Activated B cell treated with CpG ODN at 0.5 μM for 24 hours (primary cell): Measurements from ENCODE around the gene FMN1. TPM values are rescaled to one million over a fixed set of nuclear protein-coding genes. Genes with fewer than 3 reads are reported as not detected.
A peak's percentile ranks its signal among the peaks of the same experiment; 100 is the strongest.

Source experiments
- ATAC-seq: fragments of 200-7000 bp; cut with Tn5 transposase; one replicate; pipeline ENCODE4 v1.10.0; 2021; ENCODE audit warnings: low read depth, mild to moderate bottlenecking, moderate library complexity
- CTCF ChIA-PET: fragments of 350-600 bp; sonication (Branson Sonifier 250); formaldehyde crosslinking; loops from one replicate; lab custom pipeline; 2021; ENCODE audit warnings: antibody characterized with exemption; lab: Charles Lee
- POLR2A ChIA-PET: fragments of 350-600 bp; sonication (Branson Sonifier 250); formaldehyde crosslinking; loops from one replicate; lab custom pipeline; 2021; ENCODE audit warnings: antibody characterized with exemption; lab: Charles Lee
- DNase-seq: peaks from one replicate; pipeline ENCODE4 v3.0.0; 2022
- H3K27ac Mint-ChIP-seq: one replicate; pipeline ENCODE4 v1.8.0; 2020; ENCODE audit warnings: mixed read lengths
- H3K27me3 Mint-ChIP-seq: one replicate; pipeline ENCODE4 v1.8.0; 2021; ENCODE audit warnings: mixed read lengths
- H3K36me3 Mint-ChIP-seq: one replicate; pipeline ENCODE4 v1.8.0; 2021; ENCODE audit warnings: low read depth, mixed read lengths
- H3K4me1 Mint-ChIP-seq: one replicate; pipeline ENCODE4 v1.8.0; 2021; ENCODE audit warnings: mixed read lengths
- H3K4me3 Mint-ChIP-seq: one replicate; pipeline ENCODE4 v1.8.0; 2020; ENCODE audit warnings: mild to moderate bottlenecking, mixed read lengths
- H3K9me3 Mint-ChIP-seq: one replicate; pipeline ENCODE4 v1.8.0; 2020; ENCODE audit warnings: mixed read lengths
- intact Hi-C: fragments of 100-400 bp; cut with micrococcal nuclease; formaldehyde crosslinking; loops from one replicate; pipeline ENCODE4 v1.15.1; 2024
- total RNA-seq: library from RNA; stranded (reverse); gene quantifications from 2 replicates; pipeline ENCODE4 v1.2.3, GENCODE V29; 2022
- TF ChIP-seq, protein P1 (sequence below): fragments of 200-600 bp; IDR thresholded peaks from one replicate; pipeline ENCODE4 v1.8.0; 2022; ENCODE audit warnings: antibody characterized with exemption, mild to moderate bottlenecking

FMN1 gene
- total RNA-seq, 1 donor from 2014 or later, result 0.80 TPM

DNA sequence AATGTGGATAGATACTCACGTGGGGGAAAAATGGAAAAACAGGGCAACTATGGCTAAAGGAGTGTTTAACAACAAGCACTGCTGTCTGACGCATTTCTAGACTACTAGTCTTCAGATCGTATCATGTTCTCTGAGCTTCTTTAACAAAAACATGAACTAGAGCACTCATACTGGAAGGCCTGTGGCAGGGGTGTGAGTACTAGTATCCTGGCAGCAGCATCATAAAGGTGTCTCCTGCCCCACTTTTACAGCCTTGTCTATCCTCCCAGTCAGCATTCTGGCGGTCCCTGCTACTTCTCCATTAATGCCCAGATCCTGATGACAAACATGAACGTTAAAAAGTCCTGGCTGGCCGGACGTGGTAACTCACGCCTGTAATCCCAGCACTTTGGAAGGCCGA is 4.0 kb downstream of the FMN1 start:
- DNase-seq (no peak), ATAC-seq (no peak)
- Mint-ChIP-seq H3K27me3 (peaks cover 18% of the 10 kb centered on the region), H3K36me3 (no peaks in the 10 kb centered on the region), H3K4me3 (no peak overlapping the region), H3K4me1 (peaks cover 50% of the 10 kb centered on the region), H3K9me3 (no peaks in the 10 kb centered on the region), H3K27ac (no peak overlapping the region)
- POLR2A ChIA-PET, result no interaction called here
- intact Hi-C loops, result loop anchor here (10.0 kb wide), 1 partner anchor 844 kb away; the partner anchor contains the start of gene AVEN
- CTCF ChIA-PET, result no interaction called here
- TF ChIP-seq, protein P1, sequence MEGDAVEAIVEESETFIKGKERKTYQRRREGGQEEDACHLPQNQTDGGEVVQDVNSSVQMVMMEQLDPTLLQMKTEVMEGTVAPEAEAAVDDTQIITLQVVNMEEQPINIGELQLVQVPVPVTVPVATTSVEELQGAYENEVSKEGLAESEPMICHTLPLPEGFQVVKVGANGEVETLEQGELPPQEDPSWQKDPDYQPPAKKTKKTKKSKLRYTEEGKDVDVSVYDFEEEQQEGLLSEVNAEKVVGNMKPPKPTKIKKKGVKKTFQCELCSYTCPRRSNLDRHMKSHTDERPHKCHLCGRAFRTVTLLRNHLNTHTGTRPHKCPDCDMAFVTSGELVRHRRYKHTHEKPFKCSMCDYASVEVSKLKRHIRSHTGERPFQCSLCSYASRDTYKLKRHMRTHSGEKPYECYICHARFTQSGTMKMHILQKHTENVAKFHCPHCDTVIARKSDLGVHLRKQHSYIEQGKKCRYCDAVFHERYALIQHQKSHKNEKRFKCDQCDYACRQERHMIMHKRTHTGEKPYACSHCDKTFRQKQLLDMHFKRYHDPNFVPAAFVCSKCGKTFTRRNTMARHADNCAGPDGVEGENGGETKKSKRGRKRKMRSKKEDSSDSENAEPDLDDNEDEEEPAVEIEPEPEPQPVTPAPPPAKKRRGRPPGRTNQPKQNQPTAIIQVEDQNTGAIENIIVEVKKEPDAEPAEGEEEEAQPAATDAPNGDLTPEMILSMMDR, result no peak

DNA sequence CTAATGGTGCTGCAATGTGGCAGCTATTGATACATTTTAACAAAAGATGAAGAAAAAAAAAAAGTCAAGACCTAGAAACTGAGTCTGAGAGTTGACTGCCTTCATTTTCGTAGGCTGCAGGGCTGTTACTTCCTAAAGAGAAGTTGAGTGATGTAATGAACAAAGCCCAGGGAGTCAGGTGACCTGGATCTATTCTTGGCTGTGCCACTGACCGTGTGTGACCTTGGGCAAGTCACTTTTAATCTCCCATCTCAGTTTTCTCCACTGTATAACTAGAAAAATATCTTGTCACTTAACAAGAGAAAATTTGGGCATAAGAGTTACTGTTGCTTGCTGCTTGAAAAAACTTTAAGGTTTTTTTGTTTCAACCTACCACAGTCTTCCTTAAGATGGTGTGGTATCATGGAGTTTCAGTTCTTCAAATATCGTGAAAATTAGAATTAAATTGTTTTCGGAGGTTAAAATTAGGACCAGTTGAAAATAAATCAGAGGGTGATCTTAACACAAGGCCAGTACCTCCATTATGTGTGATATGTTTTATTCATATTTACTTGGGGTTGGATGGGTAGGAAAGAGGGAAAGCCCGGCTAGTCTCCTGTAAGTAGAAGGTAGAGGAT is 5.8 kb downstream of the FMN1 start:
- peak overlapping the region; percentile 25 for H3K27ac Mint-ChIP-seq
- peak overlapping the region; percentile 8 for H3K4me3 Mint-ChIP-seq
- ATAC-seq, result peak; percentile 52

DNA sequence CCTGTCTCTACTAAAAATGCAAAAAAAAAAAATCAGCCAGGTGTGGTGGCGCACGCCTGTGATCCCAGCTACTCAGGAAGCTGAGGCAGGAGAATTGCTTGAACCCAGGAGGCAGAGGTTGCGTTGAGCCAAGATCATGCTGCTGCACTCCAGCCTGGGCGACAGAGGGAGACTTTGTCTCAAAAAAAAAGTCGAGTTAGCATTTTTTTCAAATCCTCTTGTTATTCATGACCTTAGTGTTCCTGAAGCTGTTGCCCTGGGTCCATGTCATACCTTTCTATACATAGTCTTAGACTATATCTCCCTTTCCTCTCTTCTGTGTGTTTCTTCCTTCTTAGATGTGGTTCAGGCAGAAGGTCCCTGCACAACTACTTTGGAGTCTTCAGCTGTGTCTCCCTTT is 6.4 kb downstream of the FMN1 start:
- TF ChIP-seq, protein P1, result no peak
- ChIA-PET POLR2A (no interaction called here), CTCF (no interaction called here)
- ATAC-seq (no peak), DNase-seq (no peak)
- intact Hi-C loops, result no loop called here
- Mint-ChIP-seq H3K27ac (no peak overlapping the region), H3K27me3 (peaks cover 7% of the 10 kb centered on the region), H3K4me1 (peaks cover 31% of the 10 kb centered on the region), H3K36me3 (no peaks in the 10 kb centered on the region), H3K9me3 (no peaks in the 10 kb centered on the region), H3K4me3 (no peak overlapping the region)

More for the DNA sequence above, 5.8 kb downstream of the FMN1 start:
- no peaks in the 10 kb centered on the region for H3K9me3 Mint-ChIP-seq
- CTCF ChIA-PET, result no interaction called here
- TF ChIP-seq, protein P1, result no peak
- POLR2A ChIA-PET, result no interaction called here
- intact Hi-C loops, result no loop called here
- H3K4me1 Mint-ChIP-seq, result peaks cover 35% of the 10 kb centered on the region
- no peaks in the 10 kb centered on the region for H3K36me3 Mint-ChIP-seq
- no peak for DNase-seq
- peaks cover 13% of the 10 kb centered on the region for H3K27me3 Mint-ChIP-seq

DNA sequence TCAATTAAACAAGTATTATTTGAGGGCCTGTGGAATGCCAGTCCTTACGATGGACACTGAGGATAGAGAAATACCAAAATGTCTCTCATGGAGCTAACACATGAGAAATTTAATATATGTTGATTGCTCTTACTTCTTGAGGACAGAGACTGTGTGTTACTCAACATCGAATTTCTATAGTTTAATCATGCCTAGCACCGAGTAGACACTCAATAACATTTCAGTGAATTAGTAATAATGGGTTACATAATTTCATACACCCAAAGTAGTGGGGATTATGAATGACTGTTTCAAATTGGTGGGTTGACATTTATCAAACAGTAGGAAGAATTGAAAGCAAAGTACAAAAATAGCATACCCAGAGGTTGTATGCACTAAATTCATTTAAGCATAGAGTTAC is 11.2 kb downstream of the FMN1 start:
- ChIA-PET CTCF (no interaction called here), POLR2A (no interaction called here)
- peaks cover 16% of the 10 kb centered on the region for H3K4me1 Mint-ChIP-seq
- no peak overlapping the region for H3K4me3 Mint-ChIP-seq
- ATAC-seq (no peak), DNase-seq (no peak)
- no peaks in the 10 kb centered on the region for H3K27me3 Mint-ChIP-seq
- no peak overlapping the region for H3K27ac Mint-ChIP-seq
- intact Hi-C loops, result no loop called here
- no peaks in the 10 kb centered on the region for H3K36me3 Mint-ChIP-seq
- TF ChIP-seq, protein P1, result no peak
- H3K9me3 Mint-ChIP-seq, result no peaks in the 10 kb centered on the region

DNA sequence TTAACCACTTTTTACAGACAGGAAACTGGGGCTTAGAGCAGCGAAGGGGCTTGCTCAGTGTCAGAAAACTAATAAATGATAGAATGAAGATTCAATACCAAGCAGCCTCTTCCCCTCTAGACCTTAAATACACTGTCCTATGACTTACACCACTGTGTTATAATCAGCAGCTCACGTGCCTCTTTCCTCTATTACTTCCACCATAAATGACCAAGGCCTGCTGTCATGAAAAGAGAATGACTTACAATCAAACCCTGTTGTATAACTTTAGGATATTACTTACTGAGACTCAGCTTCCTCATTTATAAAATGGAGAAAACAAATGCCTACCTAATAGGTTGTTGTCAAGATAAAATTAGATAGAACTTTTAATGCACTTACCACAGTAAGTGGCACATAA is 11.6 kb downstream of the FMN1 start:
- H3K4me3 Mint-ChIP-seq, result no peak overlapping the region
- TF ChIP-seq, protein P1, result no peak
- intact Hi-C loops, result no loop called here
- no peak for DNase-seq
- no peaks in the 10 kb centered on the region for H3K9me3 Mint-ChIP-seq
- ChIA-PET CTCF (no interaction called here), POLR2A (no interaction called here)
- H3K36me3 Mint-ChIP-seq, result no peaks in the 10 kb centered on the region
- no peak for ATAC-seq
- H3K27ac Mint-ChIP-seq, result no peak overlapping the region
- peaks cover 14% of the 10 kb centered on the region for H3K4me1 Mint-ChIP-seq
- no peaks in the 10 kb centered on the region for H3K27me3 Mint-ChIP-seq
